ENCODE results near the gene PCMT1. TPM values are rescaled to one million over a fixed set of nuclear protein-coding genes. Genes with fewer than 3 reads are reported as not detected.

PCMT1 gene
- polyA plus RNA-seq, 1 donor (not counting 4 experiments of a cell fraction or from before 2014, with no cell fraction given): 167 TPM

DNA sequence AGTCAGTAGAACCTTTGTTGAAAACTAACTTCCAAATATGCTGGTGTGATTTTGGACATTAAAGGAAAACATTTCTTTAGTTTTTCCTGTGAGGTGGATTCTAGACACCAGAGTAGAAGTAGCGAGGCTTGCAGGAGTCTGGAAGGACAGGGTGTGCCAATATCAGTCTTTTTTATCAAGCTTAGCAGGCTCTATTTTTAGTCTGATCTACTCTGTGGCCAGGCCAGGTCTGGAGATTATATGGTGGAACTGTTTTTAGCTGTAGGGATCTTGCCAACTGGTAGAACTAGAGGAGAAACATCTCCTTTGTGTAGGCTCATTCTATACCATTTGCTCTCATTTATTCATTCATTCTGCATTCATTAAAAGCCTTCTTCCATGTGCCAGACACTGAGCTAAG lies 72.0 kb downstream of the PCMT1 start:
- Histone ChIP-seq H3K27me3 (ENCODE audit: control insufficient read depth, extremely low read depth, insufficient read depth, low read length) (no peaks in the 10 kb centered on the region), H3K9me1 (ENCODE audit: control insufficient read depth, extremely low read depth, insufficient read depth, low read length) (no peaks in the 10 kb centered on the region), H3K4me2 (ENCODE audit: control insufficient read depth, extremely low read depth, insufficient read depth, low read depth, low read length) (no peak overlapping the region), H3K79me2 (ENCODE audit: control insufficient read depth, insufficient read depth, low read length) (no peaks in the 10 kb centered on the region), H3K9me3 (ENCODE audit: control insufficient read depth, low read depth, low read length) (no peaks in the 10 kb centered on the region), H3K27ac (ENCODE audit: control insufficient read depth, insufficient read depth, low read length) (no peak overlapping the region), H3K4me3 (ENCODE audit: control insufficient read depth in 2 of 3, extremely low read depth in 1 of 3, insufficient read depth in 2 of 3, low read depth in 1 of 3, low read length in 3 of 3) (no peak overlapping the region), H2AFZ (ENCODE audit: control insufficient read depth, low read length) (no peak overlapping the region), H3K9ac (ENCODE audit: control insufficient read depth, extremely low read depth, insufficient read depth, low read length) (no peak overlapping the region), H4K20me1 (ENCODE audit: control insufficient read depth, extremely low read depth, insufficient read depth, low read length) (no peaks in the 10 kb centered on the region), H3K36me3 (ENCODE audit: control insufficient read depth in 2 of 2, extremely low read depth in 1 of 2, insufficient read depth in 2 of 2, low read length in 2 of 2) (peaks cover 6 to 15% of the 10 kb centered on the region in 2 experiments), H3K4me1 (ENCODE audit: control insufficient read depth, extremely low read depth, insufficient read depth, low read length) (no peaks in the 10 kb centered on the region)
- TF ChIP-seq, protein P1, sequence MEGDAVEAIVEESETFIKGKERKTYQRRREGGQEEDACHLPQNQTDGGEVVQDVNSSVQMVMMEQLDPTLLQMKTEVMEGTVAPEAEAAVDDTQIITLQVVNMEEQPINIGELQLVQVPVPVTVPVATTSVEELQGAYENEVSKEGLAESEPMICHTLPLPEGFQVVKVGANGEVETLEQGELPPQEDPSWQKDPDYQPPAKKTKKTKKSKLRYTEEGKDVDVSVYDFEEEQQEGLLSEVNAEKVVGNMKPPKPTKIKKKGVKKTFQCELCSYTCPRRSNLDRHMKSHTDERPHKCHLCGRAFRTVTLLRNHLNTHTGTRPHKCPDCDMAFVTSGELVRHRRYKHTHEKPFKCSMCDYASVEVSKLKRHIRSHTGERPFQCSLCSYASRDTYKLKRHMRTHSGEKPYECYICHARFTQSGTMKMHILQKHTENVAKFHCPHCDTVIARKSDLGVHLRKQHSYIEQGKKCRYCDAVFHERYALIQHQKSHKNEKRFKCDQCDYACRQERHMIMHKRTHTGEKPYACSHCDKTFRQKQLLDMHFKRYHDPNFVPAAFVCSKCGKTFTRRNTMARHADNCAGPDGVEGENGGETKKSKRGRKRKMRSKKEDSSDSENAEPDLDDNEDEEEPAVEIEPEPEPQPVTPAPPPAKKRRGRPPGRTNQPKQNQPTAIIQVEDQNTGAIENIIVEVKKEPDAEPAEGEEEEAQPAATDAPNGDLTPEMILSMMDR (optimal IDR thresholded peaks at IDR 0.05 in 1 of 3, IDR thresholded peaks at IDR 0.05 in 1 of 3, conservative IDR thresholded peaks at IDR 0.05 in 1 of 3; ENCODE audit: extremely low read depth in 1 of 3, insufficient read depth in 2 of 3, low read length in 3 of 3): no peak
- TF ChIP-seq EZH2 (IDR thresholded peaks at IDR 0.05; ENCODE audit: low read length): no peak
- dilution Hi-C loops (cut with MboI; ENCODE audit: extremely low pct_ligation_motif_present, low sequenced_read_pairs): no loop called here
- FAIRE-seq: no peak
- no peak for DNase-seq (ENCODE audit: low read depth, low spot score)

DNA sequence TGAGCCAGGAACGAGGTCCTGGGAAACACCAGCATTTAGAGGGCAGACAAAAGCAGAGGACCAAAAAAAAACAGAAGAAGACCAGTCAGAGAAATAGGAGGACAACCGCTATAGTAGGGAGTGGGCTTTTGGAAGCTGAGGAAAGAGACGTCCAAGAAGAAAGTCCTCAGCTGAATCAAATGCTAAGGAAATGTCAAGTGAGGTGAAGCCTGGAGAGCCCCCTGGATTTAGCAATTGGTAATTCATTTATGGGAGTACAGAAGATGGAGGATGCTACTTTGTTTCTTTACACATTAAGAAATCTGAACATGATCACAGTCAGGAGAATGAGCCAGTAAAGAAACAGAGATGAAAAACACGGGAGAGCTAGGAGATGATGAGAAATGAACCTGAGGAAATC lies 73.5 kb downstream of the PCMT1 start:
- Histone ChIP-seq H3K27me3 (ENCODE audit: control insufficient read depth, extremely low read depth, insufficient read depth, low read length) (no peaks in the 10 kb centered on the region), H3K4me3 (ENCODE audit: control insufficient read depth in 2 of 3, extremely low read depth in 1 of 3, insufficient read depth in 2 of 3, low read depth in 1 of 3, low read length in 3 of 3) (no peak overlapping the region), H3K36me3 (ENCODE audit: control insufficient read depth in 2 of 2, extremely low read depth in 1 of 2, insufficient read depth in 2 of 2, low read length in 2 of 2) (peaks cover 6 to 18% of the 10 kb centered on the region in 2 experiments), H3K27ac (ENCODE audit: control insufficient read depth, insufficient read depth, low read length) (no peak overlapping the region), H3K9ac (ENCODE audit: control insufficient read depth, extremely low read depth, insufficient read depth, low read length) (no peak overlapping the region), H2AFZ (ENCODE audit: control insufficient read depth, low read length) (no peak overlapping the region), H3K4me1 (ENCODE audit: control insufficient read depth, extremely low read depth, insufficient read depth, low read length) (no peaks in the 10 kb centered on the region), H3K9me3 (ENCODE audit: control insufficient read depth, low read depth, low read length) (no peaks in the 10 kb centered on the region), H4K20me1 (ENCODE audit: control insufficient read depth, extremely low read depth, insufficient read depth, low read length) (no peaks in the 10 kb centered on the region), H3K9me1 (ENCODE audit: control insufficient read depth, extremely low read depth, insufficient read depth, low read length) (no peaks in the 10 kb centered on the region), H3K4me2 (ENCODE audit: control insufficient read depth, extremely low read depth, insufficient read depth, low read depth, low read length) (no peak overlapping the region), H3K79me2 (ENCODE audit: control insufficient read depth, insufficient read depth, low read length) (no peaks in the 10 kb centered on the region)
- FAIRE-seq (no peak), DNase-seq (ENCODE audit: low read depth, low spot score) (no peak)
- dilution Hi-C loops (cut with MboI; ENCODE audit: extremely low pct_ligation_motif_present, low sequenced_read_pairs): no loop called here
- TF ChIP-seq EZH2 (IDR thresholded peaks at IDR 0.05; ENCODE audit: low read length): no peak
- TF ChIP-seq, protein P1 (optimal IDR thresholded peaks at IDR 0.05 in 1 of 3, IDR thresholded peaks at IDR 0.05 in 1 of 3, conservative IDR thresholded peaks at IDR 0.05 in 1 of 3; ENCODE audit: extremely low read depth in 1 of 3, insufficient read depth in 2 of 3, low read length in 3 of 3): no peak
